ENCODE measurements around the gene VRK3.

DNA sequence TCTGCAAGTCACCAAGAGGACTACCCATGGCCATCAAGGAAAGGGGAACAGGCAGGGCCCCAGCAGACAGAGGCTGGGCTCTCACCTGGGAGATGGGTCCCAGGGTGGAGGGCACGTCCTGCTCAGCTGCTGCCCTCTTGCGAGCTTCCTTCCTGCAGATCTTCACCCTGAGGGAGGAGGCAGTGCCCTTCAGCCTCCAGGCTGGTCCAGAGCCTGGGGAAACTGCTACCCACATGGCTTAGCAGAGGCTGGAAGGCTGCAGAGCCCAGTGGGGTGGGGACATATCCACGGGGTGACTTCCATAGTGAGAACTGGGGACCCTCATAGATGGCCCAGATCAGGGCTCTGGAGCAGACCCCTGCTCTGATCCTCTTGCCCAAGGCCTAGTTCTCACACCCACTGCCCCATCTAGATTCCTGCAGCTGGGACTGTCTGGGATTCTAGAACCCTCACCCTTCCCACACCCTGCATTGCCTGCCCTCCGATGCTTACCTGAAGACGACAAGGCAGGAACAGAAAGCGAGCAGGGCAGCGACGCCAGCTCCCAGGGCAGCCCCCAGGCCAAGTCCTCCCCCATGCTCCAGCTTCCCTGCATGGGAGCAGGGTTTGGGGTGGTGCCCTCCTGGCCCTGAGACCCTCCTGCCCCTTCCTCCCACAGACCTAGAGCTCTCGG is 73.2 kb downstream of the VRK3 start:
- TF ChIP-seq MXD4 (CRISPR knock-in tag; IDR thresholded peaks at IDR 0.05; ENCODE audit: borderline replicate concordance) (no peak), TEAD4 (CRISPR knock-in tag; IDR thresholded peaks at IDR 0.05) (no peak), JUN (CRISPR knock-in tag; IDR thresholded peaks at IDR 0.05) (no peak), TEAD1 (CRISPR knock-in tag; IDR thresholded peaks at IDR 0.05) (no peak), NR3C1 (CRISPR knock-in tag; conservative IDR thresholded peaks at IDR 0.05; ENCODE audit: low read depth) (no peak), FOXK1 (CRISPR knock-in tag; IDR thresholded peaks at IDR 0.05) (no peak)
- TF ChIP-seq, protein P1, sequence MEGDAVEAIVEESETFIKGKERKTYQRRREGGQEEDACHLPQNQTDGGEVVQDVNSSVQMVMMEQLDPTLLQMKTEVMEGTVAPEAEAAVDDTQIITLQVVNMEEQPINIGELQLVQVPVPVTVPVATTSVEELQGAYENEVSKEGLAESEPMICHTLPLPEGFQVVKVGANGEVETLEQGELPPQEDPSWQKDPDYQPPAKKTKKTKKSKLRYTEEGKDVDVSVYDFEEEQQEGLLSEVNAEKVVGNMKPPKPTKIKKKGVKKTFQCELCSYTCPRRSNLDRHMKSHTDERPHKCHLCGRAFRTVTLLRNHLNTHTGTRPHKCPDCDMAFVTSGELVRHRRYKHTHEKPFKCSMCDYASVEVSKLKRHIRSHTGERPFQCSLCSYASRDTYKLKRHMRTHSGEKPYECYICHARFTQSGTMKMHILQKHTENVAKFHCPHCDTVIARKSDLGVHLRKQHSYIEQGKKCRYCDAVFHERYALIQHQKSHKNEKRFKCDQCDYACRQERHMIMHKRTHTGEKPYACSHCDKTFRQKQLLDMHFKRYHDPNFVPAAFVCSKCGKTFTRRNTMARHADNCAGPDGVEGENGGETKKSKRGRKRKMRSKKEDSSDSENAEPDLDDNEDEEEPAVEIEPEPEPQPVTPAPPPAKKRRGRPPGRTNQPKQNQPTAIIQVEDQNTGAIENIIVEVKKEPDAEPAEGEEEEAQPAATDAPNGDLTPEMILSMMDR (IDR thresholded peaks at IDR 0.05), result no peak
- TF ChIP-seq, protein P2, sequence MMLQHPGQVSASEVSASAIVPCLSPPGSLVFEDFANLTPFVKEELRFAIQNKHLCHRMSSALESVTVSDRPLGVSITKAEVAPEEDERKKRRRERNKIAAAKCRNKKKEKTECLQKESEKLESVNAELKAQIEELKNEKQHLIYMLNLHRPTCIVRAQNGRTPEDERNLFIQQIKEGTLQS (CRISPR knock-in tag; conservative IDR thresholded peaks at IDR 0.05), result no peak
- TF ChIP-seq, protein P3, sequence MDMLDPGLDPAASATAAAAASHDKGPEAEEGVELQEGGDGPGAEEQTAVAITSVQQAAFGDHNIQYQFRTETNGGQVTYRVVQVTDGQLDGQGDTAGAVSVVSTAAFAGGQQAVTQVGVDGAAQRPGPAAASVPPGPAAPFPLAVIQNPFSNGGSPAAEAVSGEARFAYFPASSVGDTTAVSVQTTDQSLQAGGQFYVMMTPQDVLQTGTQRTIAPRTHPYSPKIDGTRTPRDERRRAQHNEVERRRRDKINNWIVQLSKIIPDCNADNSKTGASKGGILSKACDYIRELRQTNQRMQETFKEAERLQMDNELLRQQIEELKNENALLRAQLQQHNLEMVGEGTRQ (CRISPR knock-in tag; IDR thresholded peaks at IDR 0.05), result no peak
- TF ChIP-seq, protein P4, sequence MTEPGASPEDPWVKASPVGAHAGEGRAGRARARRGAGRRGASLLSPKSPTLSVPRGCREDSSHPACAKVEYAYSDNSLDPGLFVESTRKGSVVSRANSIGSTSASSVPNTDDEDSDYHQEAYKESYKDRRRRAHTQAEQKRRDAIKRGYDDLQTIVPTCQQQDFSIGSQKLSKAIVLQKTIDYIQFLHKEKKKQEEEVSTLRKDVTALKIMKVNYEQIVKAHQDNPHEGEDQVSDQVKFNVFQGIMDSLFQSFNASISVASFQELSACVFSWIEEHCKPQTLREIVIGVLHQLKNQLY (CRISPR knock-in tag; IDR thresholded peaks at IDR 0.05), result no peak

All from WTC11 (cell line).